Endothelial cell of umbilical vein (primary cell): ENCODE data around the gene GPR18.

ENCODE experiments used
- CTCF ChIP-seq, 2 donors: IDR thresholded peaks; 1 replicate in 1 of 2; 2 replicates in 1 of 2; pipeline ENCODE4 v1.5.1; 2011; ENCODE audit warnings: low read length in 2 of 2, mild to moderate bottlenecking in 2 of 2, moderate library complexity in 2 of 2, control low read depth in 1 of 2, inconsistent platforms in 1 of 2, low read depth in 1 of 2; ENCODE audit not compliant: insufficient read depth in 1 of 2; ENCODE audit errors: extremely low read depth in 1 of 2
- POLR2A ChIP-seq: IDR thresholded peaks from 2 replicates; pipeline ENCODE4 v1.6.1; 2012; ENCODE audit warnings: low read depth, mild to moderate bottlenecking, control low read depth, low read length
- POLR2AphosphoS5 ChIP-seq: IDR thresholded peaks from 2 replicates; pipeline ENCODE4 v1.6.1; 2012; ENCODE audit warnings: low read depth, mild to moderate bottlenecking, control low read depth, low read length, moderate library complexity; ENCODE audit not compliant: insufficient read depth

DNA sequence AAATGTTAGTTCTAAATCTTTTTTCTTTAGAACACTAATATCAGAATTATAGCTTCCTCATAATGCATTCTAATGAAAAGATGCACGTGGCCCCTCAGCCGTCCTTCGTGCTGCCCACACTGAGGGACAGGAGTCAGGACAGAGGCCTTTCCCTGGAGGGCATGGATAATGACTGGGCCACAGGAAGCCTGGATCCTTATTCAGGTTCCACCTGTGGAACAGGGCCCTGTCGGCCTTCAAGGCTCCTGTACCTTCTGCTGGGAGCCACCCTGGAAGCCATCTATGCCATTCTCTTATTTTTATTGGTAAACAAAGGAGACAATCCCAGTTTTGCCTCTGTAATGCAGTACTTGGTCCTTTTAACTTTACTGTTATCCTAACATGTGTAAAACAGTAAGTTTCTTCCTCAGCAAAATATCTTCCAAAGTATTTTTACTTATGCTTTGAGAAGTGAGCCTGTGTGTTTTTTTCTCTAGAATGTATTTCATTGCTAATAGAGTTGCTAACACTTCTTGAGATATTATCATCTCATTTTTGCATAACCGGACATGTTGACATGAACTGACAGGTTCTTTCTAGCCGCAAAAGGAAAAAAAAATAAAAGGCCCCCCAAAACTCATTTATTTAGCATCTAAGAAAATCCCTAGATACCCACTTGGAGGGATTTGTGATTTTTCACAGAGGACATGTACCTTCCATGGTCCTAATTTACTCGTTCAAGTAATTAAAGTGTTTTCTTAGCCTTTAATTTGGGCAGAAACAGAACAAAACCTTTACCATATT lies 43.1 kb upstream of the GPR18 start:
- TF ChIP-seq CTCF (IDR thresholded peaks at IDR 0.05; ENCODE audit: extremely low read depth in 1 of 2, insufficient read depth in 1 of 2, low read depth in 1 of 2, low read length in 2 of 2) (no peak), POLR2AphosphoS5 (no peak), POLR2A (no peak)
